Activated T-helper 1 cell treated with Interleukin-2 at 50 U/mL for 16 hours (primary cell): ENCODE data around the gene CYTH3.
A peak's percentile ranks its signal among the peaks of the same experiment; 100 is the strongest.
"Not testable (repeated sequence)": the region's sequence is repeated elsewhere in the genome, so short reads cannot be mapped to it uniquely, and the experiment has no call there.

ENCODE experiments used
- DNase-seq: peaks from one replicate; pipeline ENCODE4 v3.0.0-alpha.2; 2020; ENCODE audit warnings: low read depth

CYTH3 gene

GRCh38 chr7:6272481-6273323 lies at the start of gene CYTH3:
Gene CYTH3, minus strand, starts transcription at chr7:6272624. Its CDS starts 117 bp downstream, at chr7:6272507.
- DNase-seq = peak; percentile 70

GRCh38 chr7:6320791-6321190 lies 48.4 kb upstream of the CYTH3 start:
- no peak for DNase-seq

- no peak for DNase-seq
Observed at GRCh38 chr7:6317797-6318438, 45.5 kb upstream of the CYTH3 start.

GRCh38 chr7:6316226-6316625 lies 43.8 kb upstream of the CYTH3 start:
- no peak for DNase-seq

- DNase-seq = no peak
Observed at GRCh38 chr7:6315746-6316145, 43.3 kb upstream of the CYTH3 start.

GRCh38 chr7:6310271-6310993 lies 38.0 kb upstream of the CYTH3 start:
- DNase-seq = no peak

GRCh38 chr7:6307762-6308161 lies 35.3 kb upstream of the CYTH3 start:
- DNase-seq = no peak

- DNase-seq = no peak
Observed at GRCh38 chr7:6306471-6306870, 34.0 kb upstream of the CYTH3 start.

GRCh38 chr7:6305330-6305729 lies 32.9 kb upstream of the CYTH3 start:
- no peak for DNase-seq

- not testable (repeated sequence) for DNase-seq
Observed at GRCh38 chr7:6301446-6301845, 29.0 kb upstream of the CYTH3 start.

GRCh38 chr7:6299774-6300173 lies 27.4 kb upstream of the CYTH3 start:
- no peak for DNase-seq

GRCh38 chr7:6294839-6295238 lies 22.4 kb upstream of the CYTH3 start:
- DNase-seq = no peak

- no peak for DNase-seq
Observed at GRCh38 chr7:6293202-6293601, 20.8 kb upstream of the CYTH3 start.

GRCh38 chr7:6291941-6292340 lies 19.5 kb upstream of the CYTH3 start:
- not testable (repeated sequence) for DNase-seq

- no peak for DNase-seq
Observed at GRCh38 chr7:6291531-6291930, 19.1 kb upstream of the CYTH3 start.

GRCh38 chr7:6290319-6290741 lies 17.9 kb upstream of the CYTH3 start:
- no peak for DNase-seq

GRCh38 chr7:6288270-6288860 lies 15.9 kb upstream of the CYTH3 start:
- no peak for DNase-seq

- DNase-seq = no peak
Observed at GRCh38 chr7:6286486-6286885, 14.1 kb upstream of the CYTH3 start.

GRCh38 chr7:6284461-6285360 lies 12.3 kb upstream of the CYTH3 start:
- no peak for DNase-seq

GRCh38 chr7:6284055-6284400 lies 11.6 kb upstream of the CYTH3 start:
- no peak for DNase-seq

- DNase-seq = not testable (repeated sequence)
Observed at GRCh38 chr7:6283391-6284054, 11.1 kb upstream of the CYTH3 start.
